HS-5 (cell line): Measurements from ENCODE around the gene IFT88.

Source experiments
- DNase-seq: peaks from one replicate; pipeline ENCODE4 v3.0.0-alpha.2; 2012; ENCODE audit warnings: low read depth

Gene IFT88

GRCh38 chr13:20566468-20566897 lies 474 bp upstream of the IFT88 start:
- DNase-seq, result peak; percentile 13

- no peak for DNase-seq
Measured at GRCh38 chr13:20567881-20568528, 1.0 kb downstream of the IFT88 start.

GRCh38 chr13:20570517-20570916 lies 3.6 kb downstream of the IFT88 start:
- DNase-seq, result no peak

- DNase-seq, result no peak
Measured at GRCh38 chr13:20571676-20572075, 4.7 kb downstream of the IFT88 start.

GRCh38 chr13:20573186-20573585 lies 6.2 kb downstream of the IFT88 start:
- DNase-seq, result no peak

GRCh38 chr13:20573636-20574035 lies 6.7 kb downstream of the IFT88 start:
- no peak for DNase-seq

- no peak for DNase-seq
Measured at GRCh38 chr13:20579191-20579590, 12.2 kb downstream of the IFT88 start.

GRCh38 chr13:20580257-20580656 lies 13.3 kb downstream of the IFT88 start:
- no peak for DNase-seq

- DNase-seq, result no peak
Measured at GRCh38 chr13:20582026-20582425, 15.1 kb downstream of the IFT88 start.

GRCh38 chr13:20583803-20584293 lies 16.9 kb downstream of the IFT88 start:
- DNase-seq, result no peak

GRCh38 chr13:20585371-20585770 lies 18.4 kb downstream of the IFT88 start:
- no peak for DNase-seq

GRCh38 chr13:20588529-20589110 lies 21.7 kb downstream of the IFT88 start:
- no peak for DNase-seq

GRCh38 chr13:20590561-20590960 lies 23.6 kb downstream of the IFT88 start:
- no peak for DNase-seq

GRCh38 chr13:20592606-20593005 lies 25.6 kb downstream of the IFT88 start:
- no peak for DNase-seq

- DNase-seq, result no peak
Measured at GRCh38 chr13:20594280-20594679, 27.3 kb downstream of the IFT88 start.

- DNase-seq, result no peak
Measured at GRCh38 chr13:20607015-20607414, 40.1 kb downstream of the IFT88 start.

GRCh38 chr13:20608438-20609020 lies 41.6 kb downstream of the IFT88 start:
- DNase-seq, result no peak

- DNase-seq, result peak; percentile 32
Measured at GRCh38 chr13:20609145-20609544, 42.2 kb downstream of the IFT88 start.

- no peak for DNase-seq
Measured at GRCh38 chr13:20610006-20610405, 43.0 kb downstream of the IFT88 start.

GRCh38 chr13:20616059-20616797 lies 49.3 kb downstream of the IFT88 start:
- DNase-seq, result peak; percentile 36

- no peak for DNase-seq
Measured at GRCh38 chr13:20623000-20623399, 56.0 kb downstream of the IFT88 start.

- DNase-seq, result no peak
Measured at GRCh38 chr13:20624213-20624612, 57.3 kb downstream of the IFT88 start.

- no peak for DNase-seq
Measured at GRCh38 chr13:20633802-20634201, 66.8 kb downstream of the IFT88 start.
